HG02588 (cell line): ENCODE measurements around the gene NCDN.

Source experiments
- ATAC-seq: cut with Tn5 transposase; IDR thresholded peaks from one replicate; pipeline ENCODE4 v1.9.1; 2021; ENCODE audit warnings: mild to moderate bottlenecking, moderate library complexity; ENCODE audit not compliant: unreplicated experiment

NCDN gene

GRCh38 chr1:35589516-35590427 lies 32.2 kb downstream of the NCDN start:
- ATAC-seq = no peak

GRCh38 chr1:35590476-35591040 lies 33.0 kb downstream of the NCDN start:
- no peak for ATAC-seq

- no peak for ATAC-seq
These were observed 33.6 kb downstream of the NCDN start for GRCh38 chr1:35591211-35591610.

GRCh38 chr1:35592991-35593769 lies 35.6 kb downstream of the NCDN start:
- no peak for ATAC-seq

- no peak for ATAC-seq
These were observed 36.6 kb downstream of the NCDN start for GRCh38 chr1:35594005-35594760.

- ATAC-seq = no peak
These were observed 38.1 kb downstream of the NCDN start for GRCh38 chr1:35595684-35596083.

GRCh38 chr1:35597870-35598269 lies 40.3 kb downstream of the NCDN start:
- ATAC-seq = no peak

- ATAC-seq = no peak
These were observed 41.3 kb downstream of the NCDN start for GRCh38 chr1:35598895-35599294.

- no peak for ATAC-seq
These were observed 41.8 kb downstream of the NCDN start for GRCh38 chr1:35599411-35599810.

GRCh38 chr1:35600593-35600992 lies 43.0 kb downstream of the NCDN start:
- no peak for ATAC-seq

- no peak for ATAC-seq
These were observed 45.9 kb downstream of the NCDN start for GRCh38 chr1:35603468-35603867.

- ATAC-seq = no peak
These were observed 46.3 kb downstream of the NCDN start for GRCh38 chr1:35603941-35604340.

- no peak for ATAC-seq
These were observed 47.7 kb downstream of the NCDN start for GRCh38 chr1:35605071-35605866.

GRCh38 chr1:35605867-35606182 lies 48.2 kb downstream of the NCDN start:
- no peak for ATAC-seq

GRCh38 chr1:35611655-35612054 lies 54.1 kb downstream of the NCDN start:
- no peak for ATAC-seq

- ATAC-seq = no peak
These were observed 57.8 kb downstream of the NCDN start for GRCh38 chr1:35615440-35615839.
